Measurements from ENCODE around the gene GZMM.

The GZMM gene

GRCh38 chr19:535017-535835, 8.6 kb upstream of the GZMM start:
- no peak for DNase-seq

DNA sequence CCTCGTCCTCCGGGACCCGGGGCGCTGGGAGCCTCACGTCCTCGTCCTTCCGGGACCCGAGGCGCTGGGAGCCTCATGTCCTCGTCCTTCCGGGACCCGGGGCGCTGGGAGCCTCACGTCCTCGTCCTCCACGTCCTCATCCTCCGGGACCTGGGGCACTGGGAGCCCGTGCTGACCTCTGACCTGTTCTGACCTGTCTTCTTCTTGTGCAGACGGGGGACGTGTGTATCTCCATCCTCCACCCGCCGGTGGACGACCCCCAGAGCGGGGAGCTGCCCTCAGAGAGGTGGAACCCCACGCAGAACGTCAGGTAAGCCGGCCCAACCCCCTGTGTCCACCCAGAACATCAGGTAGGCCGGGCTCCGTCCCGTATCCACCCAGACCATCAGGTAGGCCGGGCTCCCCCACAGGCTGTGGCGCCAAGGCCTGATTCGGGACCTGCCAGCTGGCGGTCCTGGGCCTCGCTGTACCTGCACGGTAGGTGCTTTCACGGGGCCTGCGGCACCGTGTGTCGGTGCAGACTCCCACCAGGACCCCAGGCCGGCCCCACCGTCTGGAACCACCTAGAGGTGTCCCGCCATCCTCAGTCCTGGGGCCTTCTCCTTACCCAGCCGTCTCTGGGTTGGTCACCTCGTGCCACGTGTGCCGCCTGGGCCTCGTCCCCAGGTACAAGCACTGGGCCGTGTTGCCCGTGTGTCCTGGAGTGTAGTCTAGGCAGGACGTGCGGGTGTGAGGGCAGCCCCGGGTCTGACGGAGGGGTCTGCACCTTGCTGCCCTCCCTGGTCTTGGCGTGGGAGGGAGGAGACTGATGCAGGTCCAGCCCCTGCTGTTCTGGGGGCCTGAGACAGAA, 7.6 kb upstream of the GZMM start:
- no peak for DNase-seq

DNA sequence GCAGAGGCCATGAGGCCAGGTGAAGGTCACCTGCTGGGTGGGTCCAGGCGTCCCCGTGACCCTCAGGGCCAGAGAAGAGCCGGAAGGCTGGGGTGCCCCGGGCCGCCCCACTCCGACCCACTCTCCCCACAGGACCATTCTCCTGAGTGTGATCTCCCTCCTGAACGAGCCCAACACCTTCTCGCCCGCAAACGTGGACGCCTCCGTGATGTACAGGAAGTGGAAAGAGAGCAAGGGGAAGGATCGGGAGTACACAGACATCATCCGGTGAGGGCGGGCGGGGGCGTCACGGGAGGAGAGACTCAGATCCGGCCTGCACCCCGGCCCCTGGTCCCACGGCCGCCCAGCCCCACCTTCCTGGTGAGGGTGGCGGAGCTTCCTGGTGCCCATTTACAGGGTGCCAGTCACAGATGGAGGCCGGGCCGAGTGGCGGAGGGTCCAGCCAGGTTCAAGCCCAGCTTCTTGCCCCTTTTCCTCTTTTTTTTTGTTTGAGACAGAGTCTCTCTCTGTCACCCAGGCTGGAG, 6.9 kb upstream of the GZMM start:
- DNase-seq, result no peak

DNA sequence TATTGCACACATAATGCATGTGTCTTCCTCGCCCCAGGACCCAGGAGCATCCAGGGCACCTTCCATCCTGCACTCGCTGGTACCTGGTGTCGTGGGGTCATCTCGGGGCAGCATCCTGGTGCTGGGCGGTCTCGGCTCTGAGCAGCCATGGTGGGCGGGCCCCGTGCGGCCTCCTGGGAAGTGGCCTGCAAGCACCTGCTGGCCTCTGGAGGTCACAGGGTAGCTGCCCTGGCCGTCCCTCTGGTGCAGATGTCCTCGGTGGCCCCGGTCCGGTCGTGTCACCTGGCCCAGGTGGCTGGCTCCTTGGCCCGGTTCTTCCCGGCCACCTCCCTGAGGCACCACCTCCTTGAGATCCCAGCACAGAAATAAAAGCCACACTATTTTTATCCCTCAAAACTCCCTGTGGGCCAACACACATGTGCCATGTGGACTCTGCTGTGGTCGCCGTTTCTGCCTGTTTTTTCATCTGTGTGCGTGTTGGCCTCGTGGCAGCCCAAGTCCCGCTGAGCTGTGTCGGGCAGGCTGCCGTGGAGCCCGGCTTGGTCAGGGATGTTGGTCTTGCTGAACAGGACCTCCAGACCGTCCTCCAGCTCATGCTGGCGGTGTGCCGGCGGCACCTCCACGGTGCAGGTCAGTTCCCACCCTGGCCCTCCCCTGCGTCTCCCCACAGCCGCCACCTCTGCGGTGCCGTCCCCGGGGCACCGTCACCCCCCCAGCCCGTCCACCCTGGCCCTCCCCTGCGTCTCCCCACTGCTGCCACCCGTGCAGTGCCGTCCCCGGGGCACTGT, 5.0 kb upstream of the GZMM start:
- no peak for DNase-seq

DNA sequence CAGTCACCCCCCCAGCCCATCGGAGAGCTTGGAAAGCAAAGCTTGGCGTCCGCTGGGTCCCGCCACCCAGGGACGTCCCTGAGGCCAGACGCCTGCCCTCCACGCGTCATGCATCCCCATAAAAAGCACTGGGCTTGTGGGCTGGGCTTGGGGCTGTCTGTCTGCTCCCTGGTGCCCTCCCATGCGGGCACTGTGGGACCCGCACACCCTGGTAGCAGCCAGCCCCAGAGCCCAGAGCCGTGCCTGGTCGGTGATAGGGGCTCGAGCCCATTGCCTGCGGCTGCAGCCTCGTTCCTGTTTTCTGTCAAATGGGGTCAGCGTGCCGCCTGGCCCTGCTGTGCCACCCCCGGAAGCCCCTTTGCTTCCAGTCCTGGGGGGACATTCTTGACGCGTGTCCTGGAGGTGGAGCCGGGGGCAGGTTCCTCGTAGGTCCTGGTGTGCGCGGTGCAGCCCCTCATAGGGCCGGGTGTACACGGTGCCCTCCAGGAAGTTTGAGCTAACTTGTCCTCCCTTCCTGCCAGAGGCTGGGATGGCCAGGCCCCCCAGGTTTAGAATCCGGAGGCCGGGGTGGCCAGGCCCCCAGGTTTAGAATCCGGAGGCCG, 4.3 kb upstream of the GZMM start:
- no peak for DNase-seq

GRCh38 chr19:540867-541637, 2.8 kb upstream of the GZMM start:
- DNase-seq, result no peak

DNA sequence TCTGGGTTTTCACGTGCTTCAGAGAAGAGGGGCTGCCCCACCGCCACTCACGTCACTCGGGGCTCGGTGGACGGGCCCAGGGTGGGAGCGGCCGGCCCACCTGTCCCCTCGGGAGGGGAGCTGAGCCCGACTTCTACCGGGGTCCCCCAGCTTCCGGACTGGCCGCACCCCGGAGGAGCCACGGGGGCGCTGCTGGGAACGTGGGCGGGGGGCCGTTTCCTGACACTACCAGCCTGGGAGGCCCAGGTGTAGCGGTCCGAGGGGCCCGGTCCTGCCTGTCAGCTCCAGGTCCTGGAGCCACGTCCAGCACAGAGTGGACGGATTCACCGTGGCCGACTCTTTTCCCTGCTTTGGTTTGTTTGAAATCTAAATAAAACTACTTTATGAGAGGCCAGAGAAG, 2.2 kb upstream of the GZMM start:
- DNase-seq, result no peak

DNA sequence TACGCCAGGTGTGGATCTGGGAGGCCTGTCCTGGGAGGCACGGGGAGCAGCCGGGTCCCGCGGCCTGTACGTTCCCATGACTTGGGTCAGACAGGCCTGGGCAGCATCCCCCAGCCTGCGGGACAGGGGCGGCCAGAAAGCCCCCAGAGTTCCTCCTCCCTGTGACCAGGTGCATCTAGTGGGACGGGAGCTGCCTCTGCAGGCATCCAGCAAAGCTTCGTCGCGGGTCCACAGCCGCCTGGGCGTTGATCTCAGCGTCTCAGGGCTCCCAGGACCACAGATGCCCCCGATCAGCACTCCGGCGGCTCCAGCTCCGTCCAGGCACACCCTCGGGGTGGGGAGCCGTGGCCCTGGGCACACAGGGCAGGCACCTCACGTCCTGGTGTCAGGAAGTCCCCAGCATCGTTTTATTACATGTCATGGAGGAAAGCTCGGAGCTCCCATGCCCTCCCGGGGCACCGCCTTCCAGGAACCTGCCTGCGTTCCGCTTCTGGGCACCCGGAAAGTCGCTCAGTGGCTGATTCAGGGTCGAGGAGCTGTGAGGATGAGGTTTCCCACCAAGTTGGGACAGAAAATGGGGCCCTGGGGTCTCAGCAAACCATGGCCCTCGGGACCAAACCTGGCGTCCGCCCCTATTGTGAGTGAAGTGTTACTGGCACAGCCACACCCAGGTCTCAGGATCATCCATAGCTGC, 1.5 kb upstream of the GZMM start:
- no peak for DNase-seq

DNA sequence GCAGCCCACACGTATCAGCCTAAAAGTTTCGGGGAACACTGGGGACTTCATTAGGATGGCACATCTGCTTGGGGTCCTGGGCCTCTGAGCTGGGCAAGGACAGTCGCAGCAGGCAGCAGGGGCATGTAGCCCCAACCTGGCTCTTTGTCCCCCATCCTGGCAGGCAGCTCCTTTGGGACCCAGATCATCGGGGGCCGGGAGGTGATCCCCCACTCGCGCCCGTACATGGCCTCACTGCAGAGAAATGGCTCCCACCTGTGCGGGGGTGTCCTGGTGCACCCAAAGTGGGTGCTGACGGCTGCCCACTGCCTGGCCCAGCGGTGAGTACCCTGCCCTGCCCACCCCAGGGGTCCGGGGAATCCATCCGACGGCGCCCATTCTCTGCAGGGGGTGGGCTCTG, 3.3 kb downstream of the GZMM start:
- no peak for DNase-seq

DNA sequence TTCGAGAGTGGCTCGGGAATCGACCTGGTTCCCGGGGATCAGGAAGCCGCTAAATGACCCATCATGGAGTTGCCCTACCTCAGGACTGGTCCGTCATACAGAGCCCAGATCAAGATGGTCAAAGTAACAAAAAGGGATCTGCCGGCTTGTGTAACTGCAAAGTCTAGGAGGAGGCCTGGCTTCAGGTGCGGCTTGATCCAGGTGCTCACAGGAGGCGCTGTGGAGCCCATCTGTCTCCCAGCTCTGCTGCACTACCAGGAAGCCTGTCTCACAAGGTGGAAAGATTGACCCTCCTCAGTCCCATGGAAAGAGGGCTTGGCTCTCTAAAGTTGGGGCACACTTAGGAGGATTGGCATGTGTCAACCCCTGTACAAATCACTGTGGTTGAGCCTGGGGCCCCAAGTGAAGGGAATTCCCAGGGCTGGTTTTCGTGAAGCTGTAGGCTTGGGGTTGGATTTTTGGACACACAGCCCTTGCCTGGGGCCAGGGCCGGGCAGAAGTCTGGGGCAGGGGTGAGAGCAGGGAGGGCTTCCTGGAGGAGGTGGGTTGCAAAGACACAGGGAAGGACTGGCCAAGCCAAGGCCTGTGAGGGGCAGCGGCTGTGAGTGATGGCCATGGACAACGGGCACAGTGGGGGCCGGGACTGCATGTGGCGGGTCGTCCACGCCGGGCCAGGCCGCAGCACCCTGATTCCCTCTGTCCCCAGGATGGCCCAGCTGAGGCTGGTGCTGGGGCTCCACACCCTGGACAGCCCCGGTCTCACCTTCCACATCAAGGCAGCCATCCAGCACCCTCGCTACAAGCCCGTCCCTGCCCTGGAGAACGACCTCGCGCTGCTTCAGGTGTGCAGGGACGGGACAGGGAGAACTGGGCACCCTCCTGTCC, 4.2 kb downstream of the GZMM start:
- no peak for DNase-seq

GRCh38 chr19:548886-549830, 5.3 kb downstream of the GZMM start:
- no peak for DNase-seq

DNA sequence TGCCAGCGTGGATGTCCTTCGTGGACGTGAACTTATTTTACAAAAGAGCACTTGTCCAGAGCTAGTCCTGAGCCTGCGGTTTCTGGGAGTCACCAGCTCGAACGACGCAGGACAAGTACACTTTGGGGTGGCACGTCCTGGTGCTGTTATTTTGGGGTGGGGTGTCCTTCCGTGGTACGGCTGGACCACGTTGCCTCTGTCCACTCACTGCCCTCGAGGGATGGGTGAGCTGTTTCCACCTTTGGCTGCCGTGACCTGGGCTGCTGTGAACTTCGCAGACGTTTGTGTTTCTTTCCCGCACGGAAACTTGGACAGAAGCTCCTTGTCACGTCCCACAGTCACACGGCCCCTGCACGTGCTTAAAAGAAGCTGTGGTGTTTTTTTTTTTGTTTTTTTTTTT, 11.0 kb downstream of the GZMM start:
- no peak for DNase-seq

GRCh38 chr19:555474-555808, 11.6 kb downstream of the GZMM start:
- DNase-seq, result no peak

- no peak for DNase-seq
Observed at GRCh38 chr19:556611-557382, 12.9 kb downstream of the GZMM start.

DNA sequence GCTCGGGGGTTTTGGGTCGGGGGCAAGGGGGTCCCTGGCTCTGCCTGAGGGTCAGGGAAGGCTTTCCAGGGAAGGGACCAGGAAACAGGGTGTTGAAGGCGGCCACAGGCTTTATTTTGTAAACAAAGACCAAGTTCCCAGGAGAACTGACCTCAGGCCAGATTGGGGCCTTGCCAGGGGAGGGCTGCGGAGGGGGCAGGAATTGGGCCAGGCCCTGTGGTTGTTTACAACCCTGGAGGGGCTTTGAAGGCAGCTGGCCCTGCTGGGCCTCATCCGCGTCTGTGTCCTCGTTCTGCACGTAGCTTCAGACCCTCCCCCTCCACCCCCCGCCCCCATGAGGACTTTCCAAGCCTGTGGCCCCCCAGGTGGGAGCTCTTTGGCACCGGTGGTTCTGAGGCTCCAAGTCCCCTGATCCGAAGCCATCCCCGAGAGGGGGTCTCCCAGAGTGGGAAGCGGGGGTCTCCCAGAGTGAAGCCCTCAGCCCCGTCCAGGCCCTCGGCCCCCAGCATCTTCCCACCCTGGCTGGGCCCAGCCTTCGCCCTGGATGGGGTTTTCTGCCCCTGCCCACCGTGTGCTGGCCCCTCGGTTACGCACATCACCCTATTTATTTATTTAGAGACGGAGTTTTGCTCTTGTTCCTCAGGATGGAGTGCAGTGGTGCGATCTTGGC, 15.1 kb downstream of the GZMM start:
- no peak for DNase-seq

DNA sequence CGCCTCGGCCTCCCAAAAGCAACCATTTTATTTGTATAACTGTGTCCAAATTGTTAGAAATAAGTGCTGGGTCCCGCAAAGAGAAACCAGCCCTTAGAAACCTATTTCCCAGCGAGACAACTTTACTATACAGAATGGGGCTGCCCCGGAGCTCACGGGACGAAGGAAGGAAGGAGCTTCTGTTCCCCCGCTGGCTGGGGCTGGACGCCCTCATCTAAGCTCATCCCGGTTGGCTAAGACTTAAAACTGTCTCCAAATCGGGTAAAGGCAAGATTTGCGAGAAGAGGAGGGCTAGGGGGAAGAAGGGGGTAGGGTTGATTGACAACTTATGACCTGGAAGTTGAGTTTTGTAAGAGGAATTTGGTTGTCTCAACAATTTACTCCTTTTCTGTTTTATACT, 16.3 kb downstream of the GZMM start:
- DNase-seq, result no peak

GRCh38 chr19:566403-566802, 22.6 kb downstream of the GZMM start:
- DNase-seq, result no peak

GRCh38 chr19:566844-567243, 23.0 kb downstream of the GZMM start:
- no peak for DNase-seq

Data from NCI-H526 treated with DMSO at 0.1 percent for 48 hours (cell line).